Stomach (tissue), 9 donors: ENCODE results near the gene CRKL. TPM values are rescaled to one million over a fixed set of nuclear protein-coding genes. Genes with fewer than 3 reads are reported as not detected.

Source experiments
- DNase-seq, 2 donors: peaks; one replicate each; pipeline versions ENCODE4 v3.0.0 to v3.0.0-alpha.2; 2013 to 2019
- H3K27ac ChIP-seq, 5 donors: fragments of 200-600 bp in 4 of 5; sonication (generic) in 4 of 5; one replicate each; pipeline ENCODE4 v1.5.1; 2013 to 2019; ENCODE audit warnings: mild to moderate bottlenecking in 1 of 5, moderate library complexity in 1 of 5
- H3K27me3 ChIP-seq, 3 donors: fragments of 200-600 bp; sonication (generic); one replicate each; pipeline ENCODE4 v1.5.1; 2017 to 2019; ENCODE audit warnings: mixed run types in 1 of 3
- H3K36me3 ChIP-seq, 4 donors: fragments of 200-600 bp; sonication (generic); 1 replicate in 3 of 4; 2 replicates in 1 of 4; pipeline ENCODE4 v1.5.1; 2016 to 2019
- H3K4me1 ChIP-seq, 4 donors: fragments of 200-600 bp; sonication (generic); one replicate each; pipeline ENCODE4 v1.5.1; 2016 to 2019
- H3K4me3 ChIP-seq, 4 donors: fragments of 200-600 bp; sonication (generic) in 3 of 4; one replicate each; pipeline ENCODE4 v1.5.1; 2016 to 2019; ENCODE audit warnings: mild to moderate bottlenecking in 1 of 4
- H3K9me3 ChIP-seq, 4 donors: fragments of 200-600 bp; sonication (generic); one replicate each; pipeline ENCODE4 v1.5.1; 2016 to 2019
- CTCF ChIP-seq, 7 experiments: fragments of 450-650 bp in 4 of 7; fragments of 200-600 bp in 3 of 7; sonication (generic) in 3 of 7; IDR thresholded peaks; one replicate each; pipeline ENCODE4 v1.5.1; 2016 to 2019; ENCODE audit warnings: antibody characterized with exemption in 7 of 7, control low read depth in 2 of 7, mild to moderate bottlenecking in 1 of 7
- EP300 ChIP-seq: sonication (generic); formaldehyde crosslinking; IDR thresholded peaks from one replicate; pipeline ENCODE4 v1.6.1; 2017; ENCODE audit warnings: antibody characterized with exemption
- POLR2A ChIP-seq, 4 donors: fragments of 450-650 bp; IDR thresholded peaks; one replicate each; pipeline ENCODE4 v1.6.1; 2016; ENCODE audit warnings: antibody characterized with exemption in 4 of 4, control low read depth in 2 of 4, mild to moderate bottlenecking in 1 of 4, moderate library complexity in 1 of 4
- POLR2AphosphoS5 ChIP-seq, 3 donors: sonication (generic); formaldehyde crosslinking; IDR thresholded peaks; one replicate each; pipeline ENCODE4 v1.6.1; 2016; ENCODE audit warnings: antibody characterized with exemption in 3 of 3
- WGBS, 5 donors: extraction: QIAGEN DNeasy Blood & Tissue Kit in 3 of 5; methylation state at CpG; one replicate each; pipeline versions ENCODE4 v1.1.5 to v1.1.7; 2013 to 2018; 5-methylcytosine and 5-hydroxymethylcytosine counted together
- intact Hi-C: fragments of 100-400 bp; cut with DNase I; formaldehyde crosslinking; loops from one replicate; pipeline ENCODE4 v1.15.1; 2023; ENCODE audit warnings: low total_unique reads
- polyA plus RNA-seq, 3 donors: library from polyadenylated mRNA; stranded (reverse); fragments of 200-250 nt; gene quantifications; one replicate each; pipeline ENCODE4 v1.2.3, GENCODE V29; 2013
- total RNA-seq, 5 donors: library from RNA; depleted of rRNA; stranded (reverse); fragments of >200 nt; gene quantifications; one replicate each; pipeline versions ENCODE4 v1.1.0 to v1.2.3, GENCODE V29; 2014 to 2016
- donor health status: healthy with polysubstance abuse.
- donor health status: Bipolar disorder and iron deficiency.
- donor health status: healthy.

CRKL gene
- total and polyA plus RNA-seq, 8 donors, result 11.6 to 60.3 (median 21.6) TPM

GRCh38 chr22:20979243-20979809 lies 62.1 kb downstream of the CRKL start:
- intact Hi-C loops, result no loop called here
- H3K9me3 ChIP-seq, result peaks cover 0 to 10% (median 8%) of the 10 kb centered on the region in 4 donors
- DNase-seq, result peak; percentile 67 to 95
- peak overlapping the region; percentile 18 to 29 (median 28) for H3K4me3 ChIP-seq
- H3K36me3 ChIP-seq, result peaks cover 0 to 9% (median 6%) of the 10 kb centered on the region in 4 donors
- peaks cover 34 to 48% (median 41%) of the 10 kb centered on the region in 4 donors for H3K4me1 ChIP-seq
- H3K27me3 ChIP-seq, result peaks cover 0 to 11% (median 0%) of the 10 kb centered on the region in 3 donors
- WGBS, 5 donors, result 10 to 30% (median 14%) methylated on average over 15 to 39 of the region's 39 CpGs
- peak overlapping the region in 2 of 5 donors; percentile 7 to 97 for H3K27ac ChIP-seq
- TF ChIP-seq POLR2AphosphoS5 (IDR thresholded peaks at IDR 0.05) (no peak), EP300 (no peak), POLR2A (IDR thresholded peaks at IDR 0.05) (no peak), CTCF (IDR thresholded peaks at IDR 0.05) (no peak)

- peak overlapping the region; percentile 18 to 29 (median 28) for H3K4me3 ChIP-seq
- 30 to 48% (median 45%) methylated on average over 9 to 13 of the region's 13 CpGs for WGBS, 5 donors
- peaks cover 34 to 48% (median 41%) of the 10 kb centered on the region in 4 donors for H3K4me1 ChIP-seq
- intact Hi-C loops, result no loop called here
- peaks cover 0 to 10% (median 8%) of the 10 kb centered on the region in 4 donors for H3K9me3 ChIP-seq
- no peak for TF ChIP-seq CTCF (IDR thresholded peaks at IDR 0.05)
- TF ChIP-seq POLR2A (IDR thresholded peaks at IDR 0.05), result no peak
- TF ChIP-seq POLR2AphosphoS5 (IDR thresholded peaks at IDR 0.05), result no peak
- TF ChIP-seq EP300, result no peak
- H3K27ac ChIP-seq, result peak overlapping the region in 2 of 5 donors; percentile 7 to 97
- H3K36me3 ChIP-seq, result peaks cover 0 to 14% (median 6%) of the 10 kb centered on the region in 4 donors
- no peak for DNase-seq
- H3K27me3 ChIP-seq, result peaks cover 0 to 6% (median 0%) of the 10 kb centered on the region in 3 donors
Measured at GRCh38 chr22:20979940-20980453, 62.8 kb downstream of the CRKL start.

GRCh38 chr22:20980523-20980922 lies 63.3 kb downstream of the CRKL start:
- DNase-seq, result no peak
- Histone ChIP-seq H3K9me3 (peaks cover 0 to 10% (median 8%) of the 10 kb centered on the region in 4 donors), H3K4me1 (peaks cover 34 to 48% (median 41%) of the 10 kb centered on the region in 4 donors), H3K27me3 (peaks cover 0 to 6% (median 0%) of the 10 kb centered on the region in 3 donors), H3K27ac (peak overlapping the region in 1 of 5 donors; percentile 97), H3K4me3 (no peak overlapping the region), H3K36me3 (peaks cover 1 to 19% (median 11%) of the 10 kb centered on the region in 4 donors)
- 71 to 93% (median 86%) methylated on average over 4 of the region's 4 CpGs for WGBS, 5 donors
- no peak for TF ChIP-seq POLR2A (IDR thresholded peaks at IDR 0.05)
- TF ChIP-seq POLR2AphosphoS5 (IDR thresholded peaks at IDR 0.05), result no peak
- TF ChIP-seq EP300, result no peak
- TF ChIP-seq CTCF (IDR thresholded peaks at IDR 0.05), result no peak
- intact Hi-C loops, result no loop called here

- peaks cover 34 to 48% (median 41%) of the 10 kb centered on the region in 4 donors for H3K4me1 ChIP-seq
- peak overlapping the region; percentile 92 to 97 (median 94) for H3K27ac ChIP-seq
- TF ChIP-seq POLR2A (IDR thresholded peaks at IDR 0.05) (no peak), CTCF (IDR thresholded peaks at IDR 0.05) (no peak), EP300 (no peak), POLR2AphosphoS5 (IDR thresholded peaks at IDR 0.05) (no peak)
- peaks cover 0 to 10% (median 8%) of the 10 kb centered on the region in 4 donors for H3K9me3 ChIP-seq
- peaks cover 7 to 25% (median 17%) of the 10 kb centered on the region in 4 donors for H3K36me3 ChIP-seq
- intact Hi-C loops, result no loop called here
- DNase-seq, result no peak
- peaks cover 0 to 6% (median 0%) of the 10 kb centered on the region in 3 donors for H3K27me3 ChIP-seq
- WGBS, 5 donors, result 61 to 69% (median 65%) methylated on average over 10 of the region's 10 CpGs
- peak overlapping the region; percentile 59 to 83 (median 80) for H3K4me3 ChIP-seq
Measured at GRCh38 chr22:20980938-20981722, 63.9 kb downstream of the CRKL start.
